GM12878 (cell line): ENCODE data around the gene CENPS. TPM values are rescaled to one million over a fixed set of nuclear protein-coding genes. Genes with fewer than 3 reads are reported as not detected.

Source experiments
- CUX1 ChIP-seq: IDR thresholded peaks from 2 replicates; pipeline ENCODE4 v1.6.1; 2012; ENCODE audit warnings: improper control_type of control experiment, low read depth, low read length; ENCODE audit not compliant: insufficient replicate concordance
- E2F8 ChIP-seq: fragments of 450-650 bp; IDR thresholded peaks from 2 replicates; pipeline ENCODE4 v1.6.1; 2018; ENCODE audit warnings: mild to moderate bottlenecking, low read depth, moderate library complexity; ENCODE audit not compliant: partially characterized antibody
- HDGF ChIP-seq: fragments of 450-650 bp; IDR thresholded peaks from 2 replicates; pipeline ENCODE4 v1.6.1; 2016; ENCODE audit warnings: antibody characterized with exemption
- IKZF1 ChIP-seq: fragments of 450-650 bp; conservative IDR thresholded peaks from 2 replicates; pipeline ENCODE4 v1.6.1; 2017; ENCODE audit warnings: antibody characterized with exemption, mild to moderate bottlenecking
- KLF5 ChIP-seq: fragments of 450-650 bp; IDR thresholded peaks from 2 replicates; pipeline ENCODE4 v1.6.1; 2014; ENCODE audit warnings: mild to moderate bottlenecking; ENCODE audit not compliant: partially characterized antibody
- LARP7 ChIP-seq: fragments of 450-650 bp; IDR thresholded peaks from 2 replicates; pipeline ENCODE4 v1.6.1; 2017; ENCODE audit warnings: mild to moderate bottlenecking
- NFYA ChIP-seq: IDR thresholded peaks from 2 replicates; pipeline ENCODE4 v1.6.1; 2011; ENCODE audit warnings: low read depth, mild to moderate bottlenecking, low read length, improper control_type of control experiment, borderline replicate concordance
- NFYB ChIP-seq: IDR thresholded peaks from 2 replicates; pipeline ENCODE4 v1.6.1; 2011; ENCODE audit warnings: low read depth, mild to moderate bottlenecking, low read length, improper control_type of control experiment, moderate library complexity; ENCODE audit not compliant: insufficient read depth
- NR2F1 ChIP-seq: fragments of 450-650 bp; conservative IDR thresholded peaks from 2 replicates; pipeline ENCODE4 v1.6.1; 2017; ENCODE audit warnings: mild to moderate bottlenecking
- POU2F2 ChIP-seq: IDR thresholded peaks from 3 replicates; pipeline ENCODE4 v1.6.1; 2011; ENCODE audit warnings: low read depth, mild to moderate bottlenecking, low read length, borderline replicate concordance
- PRDM15 ChIP-seq: fragments of 450-650 bp; formaldehyde crosslinking; IDR thresholded peaks from 2 replicates; pipeline ENCODE4 v1.4.0; 2020; ENCODE audit warnings: mild to moderate bottlenecking, moderate library complexity
- SIX5 ChIP-seq: IDR thresholded peaks from 2 replicates; pipeline ENCODE4 v1.6.1; 2011; ENCODE audit warnings: mild to moderate bottlenecking, low read depth, low read length, moderate library complexity; ENCODE audit not compliant: severe bottlenecking
- SMAD5 ChIP-seq: IDR thresholded peaks from 2 replicates; pipeline ENCODE4 v1.6.1; 2016; ENCODE audit warnings: antibody characterized with exemption, low read depth
- SMARCA5 ChIP-seq: fragments of 450-650 bp; IDR thresholded peaks from 2 replicates; pipeline ENCODE4 v1.6.1; 2017; ENCODE audit warnings: mild to moderate bottlenecking
- SP1 ChIP-seq: IDR thresholded peaks from one replicate; pipeline ENCODE4 v1.6.1; 2011; ENCODE audit warnings: low read depth, low read length
- USF2 ChIP-seq: IDR thresholded peaks from 2 replicates; pipeline ENCODE4 v1.6.1; 2011; ENCODE audit warnings: low read depth, low read length, improper control_type of control experiment, borderline replicate concordance
- ZNF384 ChIP-seq: IDR thresholded peaks from 2 replicates; pipeline ENCODE4 v1.6.1; 2012; ENCODE audit warnings: low read depth, mild to moderate bottlenecking, low read length, improper control_type of control experiment, borderline replicate concordance
- polyA plus RNA-seq, 11 experiments: library from polyadenylated mRNA; depleted of rRNA in 4 of 11; unstranded in 6 of 11; stranded (reverse) in 5 of 11; fragments of >200 nt; fragmentation: Nextera tagmentation in 4 of 11; fragmentation: Illumina TruSeq in 1 of 11; extraction: Ambion mirVana in 4 of 11; extraction: Trizol in 1 of 11; gene quantifications; 1 replicate in 1 of 11; 2 replicates in 10 of 11; pipeline versions ENCODE4 v1.2.1 to v1.2.3, GENCODE V29; 2011 to 2016; ENCODE audit warnings: inconsistent platforms in 2 of 11, missing spikeins in 2 of 11, low read depth in 1 of 11
- total RNA-seq, 4 experiments: library from RNA; depleted of rRNA in 3 of 4; stranded (reverse); fragments of >200 nt in 3 of 4; fragmentation: Illumina TruSeq in 1 of 4; extraction: Trizol in 1 of 4; gene quantifications; 2 replicates each; pipeline versions ENCODE4 v1.2.1 to v1.2.3, GENCODE V29; 2013 to 2021

The CENPS gene
- total and polyA plus RNA-seq, 10 of the 15 experiments (the other 5 are each of a cell fraction or from before 2014, with no cell fraction given), result 9.4 to 51.7 (median 16.7) TPM

GRCh38 chr1:10474613-10475507, 44.6 kb downstream of the CENPS start, which contains the start of gene PEX14 (continued):
- TF ChIP-seq PRDM15 (no peak), ZNF384 (no peak), SMAD5 (no peak), KLF5 (no peak), NR2F1 (peak; percentile 87), E2F8 (no peak), SP1 (peak; percentile 76), NFYB (no peak), CUX1 (peak; percentile 94), LARP7 (no peak), USF2 (no peak), IKZF1 (peak; percentile 93), NFYA (no peak), SIX5 (peak; percentile 78), HDGF (peak; percentile 35; the same call in 1 of the 2 replicates), SMARCA5 (no peak), POU2F2 (peak; percentile 82; the same call in 2 of the 3 replicates)
